Neuronal stem cell (in vitro differentiated cells): ENCODE measurements around the gene GSTO2.

Experiments used
- DNase-seq: peaks from one replicate; pipeline ENCODE4 v3.0.0-alpha.2; 2013; ENCODE audit warnings: low spot score
- H2AFZ ChIP-seq: one replicate; pipeline ENCODE4 v1.6.1; 2013; ENCODE audit warnings: mild to moderate bottlenecking, low read length, inconsistent platforms
- H2AK5ac ChIP-seq: 2 replicates; pipeline ENCODE4 v1.6.1; 2013; ENCODE audit warnings: low read depth, mild to moderate bottlenecking, inconsistent platforms, low read length, moderate library complexity, mixed read lengths
- H2BK120ac ChIP-seq: 2 replicates; pipeline ENCODE4 v1.6.1; 2013; ENCODE audit warnings: low read depth, mild to moderate bottlenecking, inconsistent platforms, low read length, moderate library complexity, mixed read lengths
- H2BK12ac ChIP-seq: one replicate; pipeline ENCODE4 v1.6.1; 2013; ENCODE audit warnings: low read length, inconsistent platforms
- H2BK15ac ChIP-seq: 2 replicates; pipeline ENCODE4 v1.6.1; 2013; ENCODE audit warnings: mild to moderate bottlenecking, low read length, inconsistent platforms, mixed read lengths
- H2BK5ac ChIP-seq: one replicate; pipeline ENCODE4 v1.6.1; 2013; ENCODE audit warnings: inconsistent platforms, mild to moderate bottlenecking, low read length, moderate library complexity
- H3K14ac ChIP-seq: one replicate; pipeline ENCODE4 v1.6.1; 2013; ENCODE audit warnings: low read length, inconsistent platforms
- H3K18ac ChIP-seq: 2 replicates; pipeline ENCODE4 v1.6.1; 2013; ENCODE audit warnings: low read length, inconsistent platforms
- H3K23ac ChIP-seq: 2 replicates; pipeline ENCODE4 v1.6.1; 2013; ENCODE audit warnings: low read depth, mild to moderate bottlenecking, mixed read lengths, low read length, inconsistent platforms; ENCODE audit not compliant: poor library complexity
- H3K27ac ChIP-seq: replicated peaks from 3 replicates; pipeline ENCODE4 v1.5.1; 2013; ENCODE audit warnings: low read length, inconsistent platforms
- H3K27me3 ChIP-seq, 3 experiments: 2 replicates each; pipeline ENCODE4 v1.6.1; 2013; ENCODE audit warnings: low read length in 3 of 3, mild to moderate bottlenecking in 2 of 3, inconsistent platforms in 1 of 3, low read depth in 1 of 3, mixed read lengths in 1 of 3, moderate library complexity in 1 of 3; ENCODE audit not compliant: control insufficient read depth in 3 of 3, insufficient read depth in 3 of 3
- H3K36me3 ChIP-seq, 2 donors: replicated peaks in 1 of 2; 2 replicates each; pipeline ENCODE4 v1.6.1; 2013; ENCODE audit warnings: low read length in 2 of 2; ENCODE audit not compliant: control insufficient read depth in 2 of 2, insufficient read depth in 2 of 2
- H3K4ac ChIP-seq: 2 replicates; pipeline ENCODE4 v1.6.1; 2013; ENCODE audit warnings: inconsistent platforms, mild to moderate bottlenecking, low read length, moderate library complexity
- H3K4me1 ChIP-seq, 2 donors: 1 replicate in 1 of 2; 2 replicates in 1 of 2; pipeline ENCODE4 v1.6.1; 2013; ENCODE audit warnings: low read length in 2 of 2, low read depth in 1 of 2; ENCODE audit not compliant: control insufficient read depth in 2 of 2, insufficient read depth in 1 of 2
- H3K4me2 ChIP-seq: one replicate; pipeline ENCODE4 v1.6.1; 2013; ENCODE audit warnings: mild to moderate bottlenecking, low read length, inconsistent platforms; ENCODE audit not compliant: insufficient read depth, poor library complexity, severe bottlenecking
- H3K4me3 ChIP-seq, 2 donors: 2 replicates each; pipeline ENCODE4 v1.5.1; 2013; ENCODE audit warnings: low read length in 2 of 2, mild to moderate bottlenecking in 2 of 2, inconsistent platforms in 1 of 2, moderate library complexity in 1 of 2
- H3K79me1 ChIP-seq: one replicate; pipeline ENCODE4 v1.6.1; 2013; ENCODE audit warnings: low read depth, mild to moderate bottlenecking, inconsistent platforms, low read length, moderate library complexity
- H3K9ac ChIP-seq: one replicate; pipeline ENCODE4 v1.6.1; 2013; ENCODE audit warnings: mild to moderate bottlenecking, low read depth, low read length, inconsistent platforms; ENCODE audit not compliant: poor library complexity
- H3K9me3 ChIP-seq, 2 donors: replicated peaks in 1 of 2; 2 replicates each; pipeline versions ENCODE3 to v1.6.1; 2013; ENCODE audit warnings: low read length in 2 of 2, mild to moderate bottlenecking in 2 of 2, inconsistent platforms in 1 of 2, low read depth in 1 of 2, mixed read lengths in 1 of 2, moderate library complexity in 1 of 2; ENCODE audit not compliant: control insufficient read depth in 2 of 2, insufficient read depth in 1 of 2
- H4K8ac ChIP-seq: one replicate; pipeline ENCODE4 v1.6.1; 2013; ENCODE audit warnings: low read depth, mild to moderate bottlenecking, inconsistent platforms, low read length, moderate library complexity
- H4K91ac ChIP-seq: one replicate; pipeline ENCODE4 v1.6.1; 2013; ENCODE audit warnings: low read length, low read depth, mild to moderate bottlenecking, inconsistent platforms; ENCODE audit not compliant: poor library complexity
- WGBS, 2 donors: extraction: QIAGEN DNeasy Blood & Tissue Kit; methylation state at CpG; one replicate each; pipeline ENCODE4 v1.1.7; 2013; ENCODE audit warnings: missing lambda C conversion rate in 2 of 2, mixed read lengths in 1 of 2; ENCODE audit not compliant: insufficient read length in 2 of 2, insufficient replicate concordance in 1 of 2; ENCODE audit errors: extremely low coverage in 2 of 2; 5-methylcytosine and 5-hydroxymethylcytosine counted together

GSTO2 gene

DNA sequence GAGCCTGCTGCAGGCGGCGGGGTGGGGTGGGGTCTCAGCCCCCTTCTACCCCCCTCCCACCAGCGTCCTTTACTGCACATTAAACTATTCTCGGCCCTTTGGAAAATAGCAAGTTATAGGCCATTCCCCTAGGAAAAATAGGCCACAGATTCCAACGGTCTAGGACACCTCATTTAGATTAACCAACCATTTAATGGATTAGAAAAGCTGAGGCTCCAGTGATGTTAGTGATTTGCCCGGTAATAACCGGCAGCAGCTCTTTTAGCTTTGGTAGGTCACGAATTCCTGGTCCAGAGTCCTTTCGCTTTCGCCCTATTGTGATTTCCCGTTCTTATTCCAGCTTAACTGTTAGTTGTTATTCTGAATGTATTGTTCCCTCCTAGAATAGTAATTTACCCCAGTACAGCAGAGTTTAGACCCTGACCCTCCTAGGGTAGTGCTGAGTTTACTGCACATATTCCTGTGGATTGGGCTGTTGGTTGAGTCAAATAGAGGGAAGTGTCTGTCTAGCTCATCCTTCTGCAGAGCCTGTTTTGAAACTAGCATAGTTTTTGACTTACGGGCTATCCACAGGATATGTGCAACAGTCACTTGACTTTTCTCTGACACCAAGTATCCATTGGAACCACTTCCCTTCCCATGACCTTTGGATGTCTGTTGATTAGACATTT is 13.5 kb upstream of the GSTO2 start:
- Histone ChIP-seq H2AK5ac (no peak overlapping the region), H3K9me3 (no peaks in the 10 kb centered on the region), H3K27ac (no peak overlapping the region), H3K18ac (peak overlapping the region; percentile 91), H3K23ac (peak overlapping the region; percentile 68), H3K4me2 (peak overlapping the region; percentile 95), H3K14ac (peak overlapping the region; percentile 25), H2BK120ac (peak overlapping the region; percentile 66), H2AFZ (peak overlapping the region; percentile 86), H3K27me3 (peaks cover 0 to 22% (median 2%) of the 10 kb centered on the region in 3 experiments), H3K4me3 (peak overlapping the region; percentile 87 to 92), H3K4me1 (peaks cover 2 to 17% of the 10 kb centered on the region in 2 donors), H3K9ac (peak overlapping the region; percentile 91), H4K8ac (no peak overlapping the region), H3K4ac (no peak overlapping the region), H3K79me1 (no peaks in the 10 kb centered on the region), H4K91ac (no peak overlapping the region), H2BK12ac (no peak overlapping the region), H3K36me3 (peaks cover 2 to 37% of the 10 kb centered on the region in 2 donors), H2BK5ac (no peak overlapping the region), H2BK15ac (no peak overlapping the region)
- no CpG with 5 or more reads among the region's 12 CpGs for WGBS, 2 donors
- DNase-seq: no peak

- Histone ChIP-seq H3K27ac (no peak overlapping the region), H3K14ac (no peak overlapping the region), H3K4ac (no peak overlapping the region), H2BK12ac (no peak overlapping the region), H4K91ac (no peak overlapping the region), H2BK120ac (no peak overlapping the region), H2BK5ac (no peak overlapping the region), H3K4me3 (no peak overlapping the region), H2BK15ac (no peak overlapping the region), H3K18ac (no peak overlapping the region), H2AFZ (no peak overlapping the region), H3K27me3 (peaks cover 0 to 22% (median 2%) of the 10 kb centered on the region in 3 experiments), H3K36me3 (peaks cover 2 to 47% of the 10 kb centered on the region in 2 donors), H2AK5ac (no peak overlapping the region), H3K4me1 (peaks cover 2 to 15% of the 10 kb centered on the region in 2 donors), H3K79me1 (no peaks in the 10 kb centered on the region), H3K4me2 (no peak overlapping the region), H3K9ac (no peak overlapping the region), H3K9me3 (no peaks in the 10 kb centered on the region), H4K8ac (no peak overlapping the region), H3K23ac (no peak overlapping the region)
- WGBS, 2 donors: no CpG with 5 or more reads among the region's 1 CpG
- no peak for DNase-seq
Observed at GRCh38 chr10:104256335-104256961, 12.5 kb upstream of the GSTO2 start.

DNA sequence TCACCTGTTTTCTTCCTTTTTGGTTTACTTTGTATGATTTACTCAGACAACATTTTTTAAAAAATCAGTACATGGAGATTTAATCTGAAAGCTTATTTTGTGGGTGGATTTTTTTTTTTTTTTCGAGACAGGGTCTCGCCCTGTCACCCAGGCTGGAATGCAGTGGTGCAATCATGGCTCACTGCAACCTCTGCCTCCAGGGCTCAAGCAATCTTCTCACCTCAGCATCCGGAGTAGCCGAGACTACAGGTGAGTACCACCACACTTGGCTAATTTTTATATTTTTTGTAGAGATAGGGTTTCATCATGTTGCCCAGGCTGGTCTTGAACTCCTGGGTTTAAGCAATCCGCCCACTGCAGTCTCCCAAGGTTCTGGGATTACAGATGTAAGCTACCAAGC is 11.7 kb upstream of the GSTO2 start:
- Histone ChIP-seq H2BK12ac (no peak overlapping the region), H3K79me1 (no peaks in the 10 kb centered on the region), H3K27me3 (peaks cover 0 to 22% (median 2%) of the 10 kb centered on the region in 3 experiments), H3K4ac (no peak overlapping the region), H3K9me3 (no peaks in the 10 kb centered on the region), H3K4me3 (no peak overlapping the region), H3K4me1 (peaks cover 2 to 15% of the 10 kb centered on the region in 2 donors), H2AFZ (no peak overlapping the region), H2BK15ac (no peak overlapping the region), H3K23ac (no peak overlapping the region), H2BK120ac (no peak overlapping the region), H3K36me3 (peaks cover 2 to 55% of the 10 kb centered on the region in 2 donors), H4K8ac (no peak overlapping the region), H3K27ac (no peak overlapping the region), H3K4me2 (no peak overlapping the region), H3K9ac (no peak overlapping the region), H2AK5ac (no peak overlapping the region), H4K91ac (no peak overlapping the region), H3K18ac (no peak overlapping the region), H3K14ac (no peak overlapping the region), H2BK5ac (no peak overlapping the region)
- WGBS, 2 donors: no CpG with 5 or more reads among the region's 5 CpGs
- no peak for DNase-seq

- no peak overlapping the region for H2BK120ac ChIP-seq
- no peak overlapping the region for H2BK5ac ChIP-seq
- H3K27ac ChIP-seq: no peak overlapping the region
- H3K4me1 ChIP-seq: peaks cover 2 to 15% of the 10 kb centered on the region in 2 donors
- peaks cover 2 to 64% of the 10 kb centered on the region in 2 donors for H3K36me3 ChIP-seq
- H3K18ac ChIP-seq: no peak overlapping the region
- no peak overlapping the region for H2AFZ ChIP-seq
- no peak overlapping the region for H3K9ac ChIP-seq
- H3K79me1 ChIP-seq: no peaks in the 10 kb centered on the region
- H3K9me3 ChIP-seq: no peaks in the 10 kb centered on the region
- H3K4ac ChIP-seq: no peak overlapping the region
- no CpG with 5 or more reads among the region's 3 CpGs for WGBS, 2 donors
- no peak overlapping the region for H2BK15ac ChIP-seq
- H3K4me3 ChIP-seq: no peak overlapping the region
- H3K23ac ChIP-seq: no peak overlapping the region
- DNase-seq: no peak
- no peak overlapping the region for H2AK5ac ChIP-seq
- peaks cover 0 to 19% (median 0%) of the 10 kb centered on the region in 3 experiments for H3K27me3 ChIP-seq
- H3K14ac ChIP-seq: no peak overlapping the region
- no peak overlapping the region for H3K4me2 ChIP-seq
- H4K91ac ChIP-seq: no peak overlapping the region
- H4K8ac ChIP-seq: no peak overlapping the region
- H2BK12ac ChIP-seq: no peak overlapping the region
Observed at GRCh38 chr10:104258209-104258608, 10.8 kb upstream of the GSTO2 start.
